Measurements from ENCODE around the gene NHLRC4. TPM values are rescaled to one million over a fixed set of nuclear protein-coding genes. Genes with fewer than 3 reads are reported as not detected.
A peak's percentile ranks its signal among the peaks of the same experiment; 100 is the strongest.

Gene NHLRC4
- total RNA-seq, 1 donor from 2014 or later = 0.35 TPM

GRCh38 chr16:583470-583814 is 16.6 kb downstream of the NHLRC4 start:
- no peak overlapping the region for H3K4me3 ChIP-seq (ENCODE audit: low read depth, low read length)

DNA sequence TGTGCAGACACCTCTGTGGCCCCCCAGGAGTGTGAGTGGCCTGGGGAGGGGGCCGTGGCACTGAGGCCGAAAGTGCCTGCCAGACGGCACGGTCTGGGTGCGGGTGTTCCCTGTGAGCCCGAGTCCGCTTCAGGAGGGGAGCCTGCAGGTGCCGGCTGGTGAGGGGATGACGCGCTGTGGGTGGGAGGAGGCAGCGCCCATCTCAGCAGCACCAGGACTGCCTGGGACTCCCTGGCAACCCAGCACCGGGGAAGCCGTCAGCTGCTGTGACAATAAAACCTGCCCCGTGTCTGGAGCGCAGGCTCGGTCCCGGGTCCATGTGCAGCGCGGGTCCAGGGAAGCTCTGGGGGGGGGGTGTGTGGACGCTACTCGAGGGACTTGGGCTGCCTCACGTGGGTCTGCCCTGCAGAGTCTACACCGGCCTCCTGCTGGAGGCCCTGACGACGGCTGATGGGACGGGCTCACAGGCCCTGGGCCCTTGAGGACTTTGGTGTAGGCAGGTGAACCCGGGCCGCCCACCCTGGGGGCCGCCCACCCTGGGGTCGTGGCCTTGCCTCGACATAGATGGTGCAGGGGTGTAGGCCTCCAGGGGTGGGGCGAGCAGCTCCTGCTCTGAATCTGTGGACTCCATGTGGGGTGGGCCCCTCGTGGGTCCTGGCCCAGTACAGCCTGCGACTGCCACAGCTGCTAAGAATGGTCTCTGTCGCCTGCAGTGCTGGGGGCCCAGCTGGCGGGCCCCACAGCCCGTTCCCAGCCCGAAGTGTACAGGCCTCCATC is 17.2 kb downstream of the NHLRC4 start:
- DNase-seq (ENCODE audit: low read depth) = no peak
- H3K4me3 ChIP-seq (ENCODE audit: low read depth, low read length) = no peak overlapping the region
- TF ChIP-seq, protein P1, sequence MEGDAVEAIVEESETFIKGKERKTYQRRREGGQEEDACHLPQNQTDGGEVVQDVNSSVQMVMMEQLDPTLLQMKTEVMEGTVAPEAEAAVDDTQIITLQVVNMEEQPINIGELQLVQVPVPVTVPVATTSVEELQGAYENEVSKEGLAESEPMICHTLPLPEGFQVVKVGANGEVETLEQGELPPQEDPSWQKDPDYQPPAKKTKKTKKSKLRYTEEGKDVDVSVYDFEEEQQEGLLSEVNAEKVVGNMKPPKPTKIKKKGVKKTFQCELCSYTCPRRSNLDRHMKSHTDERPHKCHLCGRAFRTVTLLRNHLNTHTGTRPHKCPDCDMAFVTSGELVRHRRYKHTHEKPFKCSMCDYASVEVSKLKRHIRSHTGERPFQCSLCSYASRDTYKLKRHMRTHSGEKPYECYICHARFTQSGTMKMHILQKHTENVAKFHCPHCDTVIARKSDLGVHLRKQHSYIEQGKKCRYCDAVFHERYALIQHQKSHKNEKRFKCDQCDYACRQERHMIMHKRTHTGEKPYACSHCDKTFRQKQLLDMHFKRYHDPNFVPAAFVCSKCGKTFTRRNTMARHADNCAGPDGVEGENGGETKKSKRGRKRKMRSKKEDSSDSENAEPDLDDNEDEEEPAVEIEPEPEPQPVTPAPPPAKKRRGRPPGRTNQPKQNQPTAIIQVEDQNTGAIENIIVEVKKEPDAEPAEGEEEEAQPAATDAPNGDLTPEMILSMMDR (conservative IDR thresholded peaks at IDR 0.05; ENCODE audit: low read depth, low read length) = no peak

More at GRCh38 chr16:583470-583814, 16.6 kb downstream of the NHLRC4 start:
- TF ChIP-seq, protein P1 (conservative IDR thresholded peaks at IDR 0.05; ENCODE audit: low read depth, low read length) = no peak
- no peak for DNase-seq (ENCODE audit: low read depth)

DNA sequence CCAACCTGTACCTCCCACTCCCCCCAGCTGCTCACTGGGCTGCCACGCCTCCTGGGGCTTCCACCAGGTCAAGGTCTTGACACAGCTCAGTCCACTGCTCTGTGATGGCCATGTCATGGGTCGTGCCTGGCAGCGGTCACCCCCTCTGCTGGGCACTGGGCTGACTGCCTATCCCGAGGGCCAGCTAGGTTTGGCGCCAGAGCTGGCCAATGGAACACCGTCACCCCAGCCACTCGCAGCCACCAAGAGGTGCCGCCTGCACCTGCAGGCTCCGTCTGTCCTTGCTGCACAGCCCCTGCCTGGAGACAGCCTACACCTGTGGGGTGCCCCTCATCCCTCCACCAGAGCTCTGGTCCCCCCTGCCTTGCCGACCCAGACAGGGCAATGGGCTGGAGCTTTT is 18.5 kb downstream of the NHLRC4 start:
- DNase-seq (ENCODE audit: low read depth) = no peak
- H3K4me3 ChIP-seq (ENCODE audit: low read depth, low read length) = no peak overlapping the region
- TF ChIP-seq, protein P1 (conservative IDR thresholded peaks at IDR 0.05; ENCODE audit: low read depth, low read length) = peak; percentile 6

GRCh38 chr16:586047-586644 is 19.3 kb downstream of the NHLRC4 start:
- H3K4me3 ChIP-seq (ENCODE audit: low read depth, low read length) = no peak overlapping the region
- TF ChIP-seq, protein P1 (conservative IDR thresholded peaks at IDR 0.05; ENCODE audit: low read depth, low read length) = no peak
- no peak for DNase-seq (ENCODE audit: low read depth)

DNA sequence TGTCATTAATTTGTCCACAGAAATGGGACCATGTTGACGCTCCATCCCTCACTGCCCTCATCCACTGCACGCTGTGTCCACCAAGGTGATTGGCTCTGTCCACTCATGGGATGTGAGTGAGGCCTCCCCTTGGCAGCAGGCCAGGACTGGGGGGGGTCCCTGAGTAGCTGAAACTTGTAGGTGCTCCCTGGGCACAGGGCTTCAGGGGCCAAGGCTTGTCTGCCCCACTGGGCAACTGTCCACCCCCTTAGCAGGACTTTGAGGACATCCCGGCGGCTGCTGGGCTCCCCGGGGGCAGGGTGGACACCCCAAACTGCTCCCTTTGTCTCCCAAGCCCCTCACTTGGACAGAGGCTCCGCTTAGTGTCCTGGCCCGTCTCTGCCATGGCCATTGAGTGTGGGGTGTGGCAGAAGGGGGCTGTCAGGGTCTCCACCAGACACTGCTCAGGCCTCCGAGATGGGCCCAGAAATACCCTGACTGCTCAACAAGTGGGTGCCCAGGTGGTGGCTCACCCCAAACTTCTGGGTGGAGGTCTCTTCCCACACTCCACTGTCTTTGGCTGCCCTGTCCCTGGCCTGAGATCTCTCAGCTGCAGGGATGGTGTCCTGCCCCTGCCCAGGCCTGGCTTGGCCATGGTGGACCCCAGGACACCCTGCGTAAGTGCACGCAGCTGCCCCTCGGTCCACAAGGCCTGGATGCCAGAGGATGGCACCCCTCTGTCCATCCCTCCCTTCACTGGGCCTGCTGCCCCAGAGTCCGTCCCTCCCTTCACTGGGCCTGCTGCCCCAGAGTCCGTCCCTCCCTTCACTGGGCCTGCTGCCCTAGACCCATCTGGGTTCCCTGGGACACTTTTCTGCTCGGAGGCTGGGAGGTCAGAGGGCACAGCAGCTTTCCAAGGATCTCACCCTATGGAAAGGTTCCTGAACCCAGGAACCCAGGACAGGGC is 20.1 kb downstream of the NHLRC4 start:
- TF ChIP-seq, protein P1 (conservative IDR thresholded peaks at IDR 0.05; ENCODE audit: low read depth, low read length) = no peak
- DNase-seq (ENCODE audit: low read depth) = no peak
- no peak overlapping the region for H3K4me3 ChIP-seq (ENCODE audit: low read depth, low read length)

DNA sequence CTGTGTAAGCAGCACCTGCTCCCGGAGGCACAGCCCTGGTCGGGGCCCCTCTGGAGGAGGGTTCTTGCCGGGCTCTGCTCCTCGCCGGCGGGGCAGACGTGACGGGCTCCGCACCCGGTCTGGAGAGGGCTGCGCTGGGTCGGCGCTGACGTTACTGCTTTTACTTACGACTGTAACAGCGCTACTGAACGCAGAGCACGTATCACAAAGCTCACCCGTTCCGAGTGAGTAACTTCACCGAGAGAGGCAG is 21.8 kb downstream of the NHLRC4 start:
- peak overlapping the region; percentile 76 for H3K4me3 ChIP-seq (ENCODE audit: low read depth, low read length)
- TF ChIP-seq, protein P1 (conservative IDR thresholded peaks at IDR 0.05; ENCODE audit: low read depth, low read length) = no peak
- DNase-seq (ENCODE audit: low read depth) = no peak

Measured in epithelial cell of proximal tubule (primary cell).